DLD1 (cell line): ENCODE measurements around the gene PTPRN2.

Experiments
- in situ Hi-C: cut with HindIII; loops from 2 replicates; pipeline ENCODE4 v1.10.0; 2017; ENCODE audit warnings: low sequenced_read_pairs

The PTPRN2 gene

DNA sequence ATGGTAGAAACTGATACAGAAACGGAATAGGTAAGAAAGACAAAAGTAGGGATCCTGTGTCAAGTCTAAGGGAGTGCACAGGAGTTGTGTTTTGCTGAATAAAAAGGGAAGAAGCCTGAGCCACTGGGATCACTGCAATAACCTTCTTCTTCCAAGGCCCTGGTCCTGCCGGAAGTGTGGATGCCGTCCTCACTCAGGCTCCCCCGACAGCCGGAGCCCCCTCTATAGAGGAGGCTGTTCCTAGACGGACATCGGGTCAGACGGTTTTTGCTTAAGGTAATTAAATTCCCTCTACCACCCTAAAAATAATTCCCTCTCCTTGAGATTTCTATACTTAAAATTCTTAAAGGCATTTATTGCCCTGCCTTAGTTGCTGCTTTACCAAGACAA is 566.9 kb downstream of the PTPRN2 start:
- in situ Hi-C loops = no loop called here

- in situ Hi-C loops = no loop called here
Observed at GRCh38 chr7:158019726-158020705, 567.6 kb downstream of the PTPRN2 start.

DNA sequence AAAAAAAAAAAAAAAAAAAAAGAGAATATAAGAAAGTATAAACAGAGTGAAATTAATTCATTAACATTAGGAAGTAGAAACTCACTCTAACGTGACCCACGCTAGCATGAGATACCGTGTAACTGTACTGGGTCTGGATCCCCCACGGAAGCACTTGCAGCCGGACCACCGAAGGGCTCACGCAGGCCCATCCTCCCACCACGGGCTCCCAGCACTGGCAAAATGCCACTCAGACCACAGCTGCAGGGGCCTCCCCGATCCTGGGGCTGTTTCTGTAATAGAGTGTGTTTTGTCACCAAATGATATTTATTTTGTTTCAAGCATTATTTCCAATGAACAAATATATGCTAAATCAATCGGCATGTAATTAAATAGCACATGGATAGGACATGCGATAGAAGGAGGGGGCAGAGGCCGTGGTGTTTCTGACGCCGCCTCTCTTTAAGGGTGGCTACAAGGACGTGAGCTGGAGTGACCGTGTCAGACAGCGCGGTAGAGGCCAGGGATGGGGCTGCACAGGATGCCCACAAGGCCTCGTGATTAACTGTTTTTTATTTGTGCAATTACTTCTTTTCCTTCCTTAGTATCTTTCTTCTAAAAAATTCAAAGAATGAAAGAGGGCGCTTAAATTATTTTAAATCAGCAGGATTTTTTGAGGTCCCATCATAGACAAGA is 568.5 kb downstream of the PTPRN2 start:
- in situ Hi-C loops = no loop called here

DNA sequence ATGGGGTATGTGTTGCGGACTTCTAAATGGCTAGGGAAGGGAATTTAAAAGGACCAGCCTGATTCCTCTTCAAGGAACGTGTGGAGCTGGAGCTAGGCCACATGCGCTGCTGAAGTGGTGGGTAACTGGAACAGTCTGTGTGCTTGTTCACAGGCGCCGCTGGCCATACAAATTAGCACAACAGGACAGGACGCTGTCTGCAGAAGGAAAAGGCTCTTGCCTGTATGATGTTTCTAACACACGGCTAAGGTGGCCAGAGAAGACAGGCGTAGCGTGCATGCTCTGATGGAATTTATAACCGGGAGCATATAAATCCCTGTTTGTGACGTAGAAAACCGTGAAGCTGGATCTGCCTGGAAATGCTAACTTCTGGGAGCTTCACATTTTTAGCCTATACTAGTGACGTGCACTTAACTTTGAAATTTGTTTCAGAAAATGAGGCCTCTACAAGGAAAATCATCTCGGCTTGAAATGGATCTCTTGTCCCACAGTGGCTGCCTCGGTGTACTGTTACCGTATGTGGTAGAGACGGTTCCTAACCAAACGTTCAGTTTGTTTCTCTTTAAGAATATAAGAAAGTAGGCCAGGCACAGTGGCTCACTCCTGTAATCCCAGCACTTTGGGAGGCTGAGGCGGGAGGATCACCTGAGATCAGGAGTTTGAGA is 569.4 kb downstream of the PTPRN2 start:
- in situ Hi-C loops = no loop called here

- in situ Hi-C loops = no loop called here
Observed at GRCh38 chr7:158017111-158018097, 570.2 kb downstream of the PTPRN2 start.

GRCh38 chr7:158016180-158017097 is 571.2 kb downstream of the PTPRN2 start:
- in situ Hi-C loops = no loop called here

DNA sequence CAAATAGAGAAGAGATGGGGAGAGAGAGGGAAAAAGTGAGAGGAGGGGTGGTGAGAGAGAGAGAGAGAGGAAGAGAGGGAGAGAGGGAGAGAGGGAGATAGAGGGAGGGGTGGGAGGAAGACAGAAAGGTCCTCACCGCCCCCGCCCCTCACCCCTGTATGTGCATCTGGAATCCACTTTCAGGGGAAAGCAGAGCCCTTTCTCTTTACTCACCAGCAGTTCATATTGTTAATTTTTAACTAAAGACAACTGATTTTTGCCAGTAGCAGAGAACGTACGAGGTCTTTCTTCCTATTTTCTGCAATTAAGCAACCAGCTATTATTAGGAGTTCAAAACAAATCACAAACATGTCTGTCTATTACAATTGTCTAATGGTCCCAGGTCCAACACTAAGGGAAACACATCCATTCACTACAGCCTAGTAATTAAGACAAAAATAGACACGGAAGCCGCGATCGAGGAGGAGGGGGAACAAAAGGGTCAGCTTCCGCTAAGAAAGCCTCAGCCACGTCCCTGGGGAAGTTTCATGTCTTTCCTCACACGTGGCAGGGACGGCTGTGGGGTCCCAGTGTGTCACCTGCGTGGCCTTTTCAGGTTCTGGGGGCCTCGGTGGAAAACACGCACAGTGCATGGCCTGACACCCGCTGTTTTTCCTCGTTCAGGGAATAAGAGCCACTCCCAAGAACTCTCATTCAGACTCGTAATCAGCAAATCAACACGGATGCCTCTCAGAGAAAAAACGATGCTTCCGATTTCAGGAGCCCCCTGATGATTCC is 572.0 kb downstream of the PTPRN2 start:
- in situ Hi-C loops = no loop called here

DNA sequence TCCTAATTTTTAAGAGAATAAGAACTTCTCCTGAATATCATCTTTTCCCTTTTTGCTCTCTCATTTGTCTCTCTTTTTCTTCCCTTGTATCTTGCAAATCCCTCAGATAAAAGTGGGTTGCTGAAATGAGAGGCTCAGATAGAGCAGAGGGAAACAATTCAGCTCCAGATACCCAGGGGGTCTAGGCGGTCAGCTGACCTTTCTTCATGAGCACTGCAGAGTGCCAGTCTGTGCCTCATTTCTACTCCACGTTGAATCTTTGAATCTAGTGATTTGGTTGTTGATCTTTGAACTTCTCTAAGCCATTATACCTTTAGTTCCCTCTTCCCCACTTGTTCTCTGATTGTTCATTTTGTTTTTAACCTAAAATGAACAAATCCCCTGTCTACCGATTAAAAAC is 572.6 kb downstream of the PTPRN2 start:
- in situ Hi-C loops = no loop called here

DNA sequence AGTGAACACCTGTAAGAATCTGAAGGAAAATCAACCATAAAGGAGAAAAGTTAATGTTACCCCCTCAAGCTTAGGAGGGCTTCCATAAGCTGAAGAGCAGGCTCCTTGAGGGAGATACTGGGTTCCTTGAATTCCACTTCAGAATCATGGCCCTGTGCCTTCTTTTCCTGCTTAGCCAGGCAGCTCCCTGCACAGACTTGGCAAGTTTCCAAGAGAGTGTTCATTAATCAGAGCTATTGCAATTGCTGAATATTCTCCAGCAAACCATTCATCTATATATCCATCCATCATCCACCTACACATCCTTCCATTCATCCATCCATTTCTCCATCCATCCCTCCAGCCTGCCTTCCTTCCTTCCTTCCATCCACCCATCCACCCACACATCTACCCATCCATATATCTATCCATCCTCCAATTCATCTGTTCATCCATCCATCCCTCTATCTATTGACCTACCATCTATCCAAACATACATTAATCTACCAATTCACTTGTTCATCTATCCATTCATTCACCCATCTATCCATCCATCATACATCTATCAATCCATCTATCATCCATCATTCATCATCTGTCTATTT is 574.4 kb downstream of the PTPRN2 start:
- in situ Hi-C loops = no loop called here

DNA sequence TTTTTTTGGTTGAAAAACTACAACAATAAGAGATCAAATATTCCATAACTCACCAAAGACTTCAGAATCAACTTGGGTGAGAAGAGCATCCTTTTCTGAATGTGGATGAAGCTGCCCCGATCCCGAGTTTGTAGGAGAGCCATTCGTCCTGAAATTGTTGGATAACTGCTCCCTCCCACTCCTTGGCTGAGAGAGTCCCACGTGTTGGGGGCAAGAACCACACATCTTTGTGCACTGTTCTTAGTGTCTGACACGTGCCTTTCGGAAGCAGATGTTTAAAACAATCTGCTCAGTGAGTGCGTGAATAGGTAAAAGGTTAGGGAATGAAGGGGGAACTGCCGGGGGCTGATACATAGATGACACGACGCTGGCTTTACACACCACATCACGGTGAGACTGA is 575.7 kb downstream of the PTPRN2 start:
- in situ Hi-C loops = no loop called here

DNA sequence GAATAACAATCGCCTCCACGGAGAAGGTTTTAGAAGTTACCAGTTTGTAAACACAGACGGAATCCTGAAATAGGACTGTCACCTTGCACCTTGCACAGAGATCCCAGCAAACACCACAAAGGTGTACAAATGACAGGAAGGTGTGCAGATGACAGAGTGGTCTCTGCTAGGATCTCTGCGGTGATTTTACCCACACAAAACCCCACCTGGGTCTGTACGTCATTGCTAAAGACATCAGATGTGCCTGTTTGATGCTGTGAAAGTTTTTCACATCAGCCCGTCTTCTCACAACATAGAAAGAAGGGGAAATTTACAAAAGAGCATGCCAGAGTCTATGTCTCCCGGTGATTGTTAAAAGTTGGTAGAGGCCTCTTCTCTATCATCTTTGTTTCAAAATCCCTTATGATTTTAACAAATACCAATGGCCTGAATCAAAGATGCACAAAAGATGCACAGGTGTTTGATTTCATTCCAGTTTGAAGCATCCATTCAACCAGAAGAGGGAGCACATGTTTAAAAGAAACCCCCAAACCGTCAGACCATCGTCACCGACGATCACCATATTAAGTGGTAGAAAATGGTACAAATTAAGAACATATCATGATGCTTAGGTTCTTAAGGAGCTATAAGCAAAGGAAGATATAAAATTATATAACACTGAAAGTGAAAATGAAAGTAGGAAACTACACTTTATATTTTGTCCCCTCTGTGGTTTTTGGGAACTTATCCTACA is 576.5 kb downstream of the PTPRN2 start:
- in situ Hi-C loops = no loop called here

DNA sequence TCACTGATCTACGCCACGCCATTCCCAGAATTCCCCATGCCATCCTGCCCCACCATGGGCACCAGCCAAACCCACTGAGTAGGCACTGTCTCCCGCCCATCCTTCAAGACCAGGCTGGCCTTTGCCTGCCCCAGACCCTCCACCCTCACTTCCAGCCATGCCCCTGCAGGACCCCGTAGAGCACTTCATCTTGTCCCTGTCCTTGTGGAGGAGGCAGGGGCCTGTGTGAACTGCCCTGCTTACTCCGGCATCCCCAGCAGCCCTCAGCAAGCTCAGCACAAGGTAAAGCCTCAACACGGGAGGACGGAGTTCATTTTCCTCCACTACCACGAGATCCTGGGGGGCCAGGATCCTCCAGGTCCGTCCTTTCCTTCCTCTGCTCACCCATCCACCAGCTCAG is 577.7 kb downstream of the PTPRN2 start:
- in situ Hi-C loops = no loop called here

DNA sequence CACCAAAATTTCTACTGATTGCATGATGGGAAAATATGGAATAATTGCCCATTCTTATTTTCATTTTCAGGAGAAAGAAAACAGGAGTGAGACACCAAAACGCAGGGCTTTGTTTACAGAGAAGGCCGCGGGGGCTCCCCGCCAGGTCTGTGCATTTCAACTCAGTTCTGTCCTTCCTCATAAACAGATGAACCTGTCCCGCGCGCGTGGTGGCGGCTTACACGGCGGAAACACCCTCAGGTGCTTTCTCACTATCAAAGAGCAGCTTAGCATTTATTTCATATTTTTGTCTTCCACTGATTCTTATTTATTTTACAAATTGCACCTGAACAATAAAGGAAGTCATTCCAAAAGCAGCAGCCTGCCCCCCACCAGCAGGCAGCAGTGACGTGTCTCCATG is 579.4 kb downstream of the PTPRN2 start:
- in situ Hi-C loops = no loop called here

- in situ Hi-C loops = no loop called here
Observed at GRCh38 chr7:158007697-158008257, 579.8 kb downstream of the PTPRN2 start.

GRCh38 chr7:158006841-158007696 is 580.6 kb downstream of the PTPRN2 start:
- in situ Hi-C loops = no loop called here

DNA sequence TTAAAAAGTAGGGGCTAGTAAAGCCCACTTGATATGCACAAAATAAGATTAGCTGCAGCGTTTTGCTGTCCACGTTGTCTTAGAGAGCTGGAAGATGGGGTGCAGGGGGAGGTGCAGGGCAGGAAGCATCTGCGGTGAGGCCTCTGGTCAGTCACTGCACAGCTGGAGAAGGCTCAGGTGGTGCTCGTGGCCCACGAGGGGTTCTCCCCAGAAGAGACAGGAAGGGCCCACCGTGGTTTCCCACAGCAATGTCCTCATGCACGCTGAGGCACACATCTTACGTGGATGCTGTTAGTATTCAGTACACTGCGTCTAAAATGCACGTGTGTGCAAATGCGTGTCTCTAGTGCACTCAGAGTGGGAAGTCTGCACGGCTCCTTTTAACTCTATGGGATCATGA is 582.1 kb downstream of the PTPRN2 start:
- in situ Hi-C loops = no loop called here
